CD4-positive, alpha-beta T cell treated with Interleukin-21 for 1 hour (primary cell): ENCODE results near the gene KMT5C.

Source experiments
- DNase-seq: peaks from one replicate; pipeline ENCODE4 v3.0.0-alpha.2; 2020

KMT5C gene

GRCh38 chr19:55389386-55390317 lies 50.0 kb downstream of the KMT5C start:
- DNase-seq = no peak

GRCh38 chr19:55390461-55390880 lies 50.8 kb downstream of the KMT5C start:
- no peak for DNase-seq

- DNase-seq = no peak
Observed at GRCh38 chr19:55391191-55391670, 51.6 kb downstream of the KMT5C start.

- no peak for DNase-seq
Observed at GRCh38 chr19:55391702-55392615, 52.3 kb downstream of the KMT5C start.

- DNase-seq = no peak
Observed at GRCh38 chr19:55392820-55393761, 53.4 kb downstream of the KMT5C start.
